ENCODE results near the gene LSM12. TPM values are rescaled to one million over a fixed set of nuclear protein-coding genes. Genes with fewer than 3 reads are reported as not detected.

The LSM12 gene
- total RNA-seq, 2 experiments from 2014 or later, result 79.8 to 83.9 TPM

Other genes starting within 250 kb of the LSM12 start
- under 1 TPM; 0.30 to 0.33 TPM for gene MPP3, start 233.5 kb downstream of the LSM12 start, total RNA-seq
- not detected for gene CD300LG, start 219.5 kb downstream of the LSM12 start, total RNA-seq
- gene MPP2, start 159.1 kb downstream of the LSM12 start, total RNA-seq, result 1 to 10 TPM; 2.3 to 2.5 TPM
- gene PPY, start 124.2 kb downstream of the LSM12 start, total RNA-seq, result not detected
- gene PYY, start 112.7 kb downstream of the LSM12 start, total RNA-seq, result not detected
- under 1 TPM; 0.17 to 0.31 TPM for gene NAGS, start 62.0 kb downstream of the LSM12 start, total RNA-seq
- 10 to 100 TPM; 25.6 to 26.7 TPM for gene TMEM101, start 51.7 kb downstream of the LSM12 start, total RNA-seq
- gene G6PC3, start 4.1 kb upstream of the LSM12 start, total RNA-seq, result 10 to 100 TPM; 15.9 to 19.4 TPM
- gene HDAC5, start 57.0 kb upstream of the LSM12 start, total RNA-seq, result 10 to 100 TPM; 17.9 to 18.9 TPM
- 10 to 100 TPM; 16.9 to 17.6 TPM for gene HROB, start 75.3 kb upstream of the LSM12 start, total RNA-seq
- gene ASB16, start 104.0 kb upstream of the LSM12 start, total RNA-seq, result under 1 TPM in 1 of 2 experiments, not detected in 1; 0.12 TPM
- 10 to 100 TPM; 21.2 to 22.9 TPM for gene TMUB2, start 120.3 kb upstream of the LSM12 start, total RNA-seq
- gene ATXN7L3, start 133.2 kb upstream of the LSM12 start, total RNA-seq, result 10 to 100 TPM; 53.3 to 53.9 TPM
- 10 to 100 TPM; 91.8 to 92.6 TPM for gene UBTF, start 153.0 kb upstream of the LSM12 start, total RNA-seq
- gene SLC4A1, start 201.5 kb upstream of the LSM12 start, total RNA-seq, result not detected
- under 1 TPM in 1 of 2 experiments, not detected in 1; 0.17 TPM for gene RUNDC3A, start 241.9 kb upstream of the LSM12 start, total RNA-seq

Data from activated naive CD4-positive, alpha-beta T cell treated with anti-CD3 and anti-CD28 coated beads for 36 hours (primary cell).